Pancreas (tissue), 10 donors: Measurements from ENCODE around the gene SLC5A10. TPM values are rescaled to one million over a fixed set of nuclear protein-coding genes. Genes with fewer than 3 reads are reported as not detected.
"Not testable (repeated sequence)": the region's sequence is repeated elsewhere in the genome, so short reads cannot be mapped to it uniquely, and the experiment has no call there.

Experiments
- ATAC-seq, 4 donors: fragments of 200-7000 bp; cut with Tn5 transposase; one replicate each; pipeline versions ENCODE4 v1.8.0 to v1.9.1; 2020; ENCODE audit warnings: mild to moderate bottlenecking in 4 of 4, moderate library complexity in 4 of 4
- DNase-seq, 6 donors: peaks; one replicate each; pipeline ENCODE4 v3.0.0-alpha.2; 2020
- FAIRE-seq: peaks from 2 replicates; lab custom pipeline; 2012; peaks lifted over from hg19 to GRCh38; lab: Jason Lieb, UNC
- H3K27ac ChIP-seq, 4 donors: fragments of 200-600 bp; sonication (generic); 1 replicate in 3 of 4; 2 replicates in 1 of 4; pipeline versions ENCODE4 v1.5.0 to v1.8.0; 2020
- H3K27me3 ChIP-seq, 4 donors: fragments of 200-600 bp; one replicate each; pipeline ENCODE4 v1.8.0; 2021
- H3K36me3 ChIP-seq, 3 donors: fragments of 200-600 bp; sonication (generic) in 1 of 3; one replicate each; pipeline versions ENCODE4 v1.5.0 to v1.8.0; 2020 to 2021
- H3K4me1 ChIP-seq, 3 donors: fragments of 200-600 bp; one replicate each; pipeline ENCODE4 v1.8.0; 2021
- H3K4me3 ChIP-seq, 4 donors: fragments of 200-600 bp; sonication (generic) in 2 of 4; one replicate each; pipeline versions ENCODE4 v1.5.0 to v1.8.0; 2020 to 2021
- H3K9me3 ChIP-seq, 4 donors: fragments of 200-600 bp; one replicate each; pipeline ENCODE4 v1.8.0; 2021
- WGBS, 2 donors: extraction: QIAGEN DNeasy Blood & Tissue Kit; methylation state at CpG; one replicate each; pipeline ENCODE4 v1.1.7; 2013; 5-methylcytosine and 5-hydroxymethylcytosine counted together
- intact Hi-C, 3 donors: fragments of 100-400 bp; cut with DNase I; formaldehyde crosslinking; loops; one replicate each; pipeline versions ENCODE4 v1.11.1 to v1.14.2; 2022
- polyA plus RNA-seq, 2 donors: library from polyadenylated mRNA; stranded (reverse); fragments of 200-250 nt; gene quantifications; one replicate each; pipeline ENCODE4 v1.2.3, GENCODE V29; 2013
- total RNA-seq, 6 donors: library from RNA; stranded (reverse); fragmentation: NEBNext Ultra II Directional in 4 of 6; extraction: Animal tissue kit (Norgen Biotek cat#: 25700) in 4 of 6; gene quantifications; one replicate each; pipeline versions ENCODE4 v1.2.1 to v1.2.4, GENCODE V29; 2021 to 2023
- TF ChIP-seq, protein P1 (sequence below), 4 donors: fragments of 200-600 bp; sonication (generic) in 3 of 4; IDR thresholded peaks; one replicate each; pipeline versions ENCODE4 v1.5.0 to v1.8.0; 2021; ENCODE audit warnings: antibody characterized with exemption in 4 of 4
- donor health status: healthy with polysubstance abuse.
- donor health status: DM: no; HTN: no; CAD: no; lungs with moderate emphysema.
- donor health status: DM: no; HTN: no; CAD: no.
- donor health status: control.
- donor health status: control.
- donor health status: Bipolar disorder and iron deficiency.
- donor health status: DM: yes; HTN: yes; CAD: no.
- donor health status: DM: no; HTN: no; CAD: no.
- donor health status: DM: no; HTN: no; CAD: no.
- donor health status: DM: yes; HTN: yes; CAD: no.

Gene SLC5A10
- total and polyA plus RNA-seq, 8 donors, result 0.02 TPM; not detected in 7

DNA sequence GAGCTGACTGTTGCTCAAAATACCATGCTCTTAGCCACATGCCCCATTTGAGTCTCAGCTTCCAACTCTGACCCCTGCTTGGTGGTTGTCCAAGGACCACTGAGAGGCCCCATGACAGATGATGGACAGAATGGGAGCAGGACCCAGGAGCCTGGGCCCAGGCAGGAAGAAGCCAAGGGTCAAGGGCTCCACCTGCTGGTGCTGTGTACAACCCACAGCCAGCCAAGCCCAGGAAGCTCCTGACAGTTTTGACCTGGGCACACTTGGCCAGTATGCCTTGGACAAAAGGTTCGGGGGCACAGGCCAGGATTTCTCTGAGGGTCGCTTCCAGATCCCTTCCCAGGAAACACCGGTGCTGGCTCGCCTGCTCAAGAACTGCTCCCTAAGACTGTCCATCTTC lies 79.8 kb downstream of the SLC5A10 start:
- no CpG with 5 or more reads among the region's 4 CpGs for WGBS, 2 donors
- FAIRE-seq, H3K4me1 ChIP-seq, H3K27me3 ChIP-seq, H3K4me3 ChIP-seq, H3K9me3 ChIP-seq, intact Hi-C loops, H3K36me3 ChIP-seq, H3K27ac ChIP-seq: not testable (repeated sequence)
- DNase-seq (peak in 5 of 6 donors; percentile 45 to 80 (median 70)), ATAC-seq (peak; percentile 86 to 93 (median 90))
- TF ChIP-seq, protein P1, sequence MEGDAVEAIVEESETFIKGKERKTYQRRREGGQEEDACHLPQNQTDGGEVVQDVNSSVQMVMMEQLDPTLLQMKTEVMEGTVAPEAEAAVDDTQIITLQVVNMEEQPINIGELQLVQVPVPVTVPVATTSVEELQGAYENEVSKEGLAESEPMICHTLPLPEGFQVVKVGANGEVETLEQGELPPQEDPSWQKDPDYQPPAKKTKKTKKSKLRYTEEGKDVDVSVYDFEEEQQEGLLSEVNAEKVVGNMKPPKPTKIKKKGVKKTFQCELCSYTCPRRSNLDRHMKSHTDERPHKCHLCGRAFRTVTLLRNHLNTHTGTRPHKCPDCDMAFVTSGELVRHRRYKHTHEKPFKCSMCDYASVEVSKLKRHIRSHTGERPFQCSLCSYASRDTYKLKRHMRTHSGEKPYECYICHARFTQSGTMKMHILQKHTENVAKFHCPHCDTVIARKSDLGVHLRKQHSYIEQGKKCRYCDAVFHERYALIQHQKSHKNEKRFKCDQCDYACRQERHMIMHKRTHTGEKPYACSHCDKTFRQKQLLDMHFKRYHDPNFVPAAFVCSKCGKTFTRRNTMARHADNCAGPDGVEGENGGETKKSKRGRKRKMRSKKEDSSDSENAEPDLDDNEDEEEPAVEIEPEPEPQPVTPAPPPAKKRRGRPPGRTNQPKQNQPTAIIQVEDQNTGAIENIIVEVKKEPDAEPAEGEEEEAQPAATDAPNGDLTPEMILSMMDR (IDR thresholded peaks at IDR 0.05), result peak in 3 of 4 donors; percentile 10 to 18 (median 14)

DNA sequence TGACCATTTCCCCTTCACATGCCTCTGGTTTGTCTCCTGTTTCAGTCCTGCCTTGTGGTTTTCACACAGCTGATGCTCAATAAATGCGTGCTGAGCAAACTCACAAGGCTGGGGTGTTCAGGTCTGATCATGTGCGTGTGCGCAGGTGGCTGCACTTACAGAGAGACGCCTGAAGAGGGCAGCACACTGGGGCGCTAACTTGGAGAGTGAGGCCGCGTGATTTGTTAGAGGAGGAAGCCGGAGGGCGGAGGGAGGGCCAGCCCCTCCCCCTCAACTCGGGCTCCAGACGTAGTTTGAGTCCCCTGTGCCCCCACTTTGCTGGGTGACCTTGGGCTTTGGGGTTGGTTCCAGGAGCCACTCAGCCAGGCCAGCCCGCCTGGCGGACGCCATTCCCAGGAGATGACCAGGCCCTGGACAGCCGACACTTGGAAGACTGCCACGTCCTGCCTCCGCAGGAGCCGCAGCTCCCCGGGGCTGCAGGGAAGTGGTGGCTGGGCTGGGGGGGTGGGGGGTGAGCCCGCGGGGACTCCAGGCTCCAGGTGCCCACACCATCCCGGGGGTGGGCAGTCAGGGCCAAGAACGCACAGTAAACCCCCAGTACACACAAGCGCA lies 80.5 kb downstream of the SLC5A10 start:
- H3K36me3 ChIP-seq, intact Hi-C loops, H3K4me3 ChIP-seq, H3K27ac ChIP-seq, FAIRE-seq, DNase-seq, H3K27me3 ChIP-seq, H3K4me1 ChIP-seq, H3K9me3 ChIP-seq: not testable (repeated sequence)
- ATAC-seq, result peak; percentile 91 to 97 (median 94)
- 60% methylated on average over 1 of the region's 24 CpGs; no CpG with 5 or more reads in 1 of the 2 donors for WGBS, 2 donors

DNA sequence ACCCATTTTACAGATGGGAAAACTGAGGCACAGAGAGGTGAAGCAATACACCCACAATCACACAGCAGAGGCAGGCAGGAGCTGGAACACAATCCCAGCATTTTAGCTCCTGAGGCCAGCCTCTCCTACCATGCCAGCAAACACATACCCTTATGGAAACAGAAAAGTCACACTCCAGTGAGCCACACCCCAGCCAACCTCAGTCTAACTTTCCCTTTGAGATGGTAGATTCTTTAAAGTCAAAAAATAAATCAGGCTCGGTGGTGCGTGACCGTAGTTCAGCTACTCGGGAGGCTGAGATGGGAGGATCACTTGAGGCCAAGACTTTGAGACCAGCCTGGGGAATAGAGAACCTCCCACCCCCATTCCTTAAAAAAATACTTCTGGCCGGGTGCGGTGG lies 84.2 kb downstream of the SLC5A10 start:
- H3K4me1 ChIP-seq, intact Hi-C loops, FAIRE-seq, H3K9me3 ChIP-seq, H3K27me3 ChIP-seq, H3K4me3 ChIP-seq, ATAC-seq, H3K36me3 ChIP-seq, H3K27ac ChIP-seq, DNase-seq: not testable (repeated sequence)
- WGBS, 2 donors, result no CpG with 5 or more reads among the region's 6 CpGs

DNA sequence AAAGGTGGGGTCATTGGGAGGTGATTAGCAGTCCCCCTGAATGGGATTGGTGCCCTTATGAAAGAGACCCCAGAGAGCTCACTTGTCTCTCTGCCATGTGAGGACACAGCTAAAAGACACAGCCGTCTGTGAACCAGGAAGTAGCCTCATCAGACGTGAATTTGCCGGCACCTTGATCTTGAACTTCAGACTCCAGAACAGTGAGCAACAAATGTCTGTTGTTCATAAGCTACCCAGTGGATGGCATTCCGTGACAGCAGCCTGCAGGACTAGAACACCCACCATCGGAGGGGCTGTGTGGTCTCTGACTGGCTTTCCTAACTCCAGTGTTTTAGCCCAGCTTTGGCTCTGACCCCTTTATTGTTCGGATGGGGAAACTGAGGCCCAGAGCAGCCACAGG lies 85.6 kb downstream of the SLC5A10 start:
- H3K27me3 ChIP-seq, H3K27ac ChIP-seq, H3K4me1 ChIP-seq, FAIRE-seq, H3K4me3 ChIP-seq, intact Hi-C loops, H3K36me3 ChIP-seq, H3K9me3 ChIP-seq, DNase-seq: not testable (repeated sequence)
- ATAC-seq, result peak in 2 of 4 donors; percentile 12 to 17
- WGBS, 2 donors, result 0% methylated on average over 1 of the region's 6 CpGs; no CpG with 5 or more reads in 1 of the 2 donors

DNA sequence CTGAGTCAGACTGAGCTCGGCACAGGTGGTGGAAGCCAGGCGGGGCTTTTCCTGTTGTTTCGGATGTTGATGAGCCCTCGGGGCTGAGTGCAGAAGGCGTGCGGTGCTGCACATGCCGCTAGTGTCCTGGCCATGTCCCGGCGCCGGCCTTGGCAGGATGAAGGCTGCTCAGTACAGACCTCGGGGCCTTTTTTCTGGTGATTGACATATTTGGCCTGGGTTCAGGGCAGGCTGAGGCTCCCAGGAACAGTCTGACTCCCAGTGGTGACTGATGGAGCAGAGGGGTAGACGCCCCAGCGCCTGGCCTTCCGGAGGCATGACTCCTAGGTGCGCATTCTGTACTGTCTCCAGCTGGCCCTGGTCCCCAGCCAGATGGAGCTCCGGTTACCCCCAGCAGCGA lies 86.0 kb downstream of the SLC5A10 start:
- H3K27ac ChIP-seq, H3K4me1 ChIP-seq, intact Hi-C loops, FAIRE-seq, H3K27me3 ChIP-seq, H3K36me3 ChIP-seq, H3K9me3 ChIP-seq, DNase-seq, H3K4me3 ChIP-seq: not testable (repeated sequence)
- WGBS, 2 donors, result no CpG with 5 or more reads among the region's 17 CpGs
- peak; percentile 81 to 89 (median 86) for ATAC-seq

DNA sequence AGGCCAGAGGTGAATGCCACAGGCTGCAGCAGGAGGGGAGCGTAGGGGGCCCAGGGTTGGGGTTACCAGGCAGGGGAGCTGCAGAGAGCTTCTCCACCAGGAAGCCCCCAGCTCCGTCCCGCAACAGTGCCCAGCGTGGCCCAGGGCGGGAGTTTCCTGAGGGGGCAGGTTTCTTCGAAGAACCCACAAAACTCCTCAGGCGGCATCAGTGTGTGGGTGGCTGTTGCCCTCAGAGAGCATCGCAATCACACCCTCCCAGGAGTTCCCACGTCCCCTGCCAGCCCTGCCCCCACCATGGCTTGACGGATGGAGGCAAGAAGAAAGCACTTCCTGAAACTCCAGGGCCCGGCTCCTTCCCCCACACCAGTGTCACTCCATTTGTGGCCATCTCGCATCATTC lies 86.8 kb downstream of the SLC5A10 start:
- H3K4me1 ChIP-seq, DNase-seq, H3K27ac ChIP-seq, H3K36me3 ChIP-seq, H3K4me3 ChIP-seq, intact Hi-C loops, H3K27me3 ChIP-seq, FAIRE-seq, H3K9me3 ChIP-seq: not testable (repeated sequence)
- no CpG with 5 or more reads among the region's 12 CpGs for WGBS, 2 donors
- peak; percentile 29 to 44 (median 36) for ATAC-seq

DNA sequence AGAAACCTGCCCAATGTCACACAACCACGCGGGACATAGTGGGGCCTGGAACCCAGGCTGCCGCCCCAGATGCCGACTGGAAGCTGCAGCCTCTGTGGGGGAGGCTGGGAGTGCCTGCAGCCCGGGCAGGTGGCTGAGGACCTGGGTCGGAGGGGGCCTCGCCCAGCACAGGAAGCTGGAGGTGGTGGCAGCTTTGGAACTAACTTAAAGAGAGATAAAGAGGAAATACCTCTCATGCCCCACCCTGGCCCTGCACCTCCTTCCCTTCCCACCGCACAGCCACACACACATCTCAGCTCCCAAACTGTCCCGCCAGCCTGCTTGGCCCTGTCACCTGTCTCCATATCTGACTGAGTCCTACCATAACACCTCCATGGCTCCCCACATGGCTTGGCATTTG lies 88.4 kb downstream of the SLC5A10 start:
- H3K4me3 ChIP-seq, FAIRE-seq, intact Hi-C loops, H3K9me3 ChIP-seq, H3K27ac ChIP-seq, DNase-seq, H3K27me3 ChIP-seq, H3K36me3 ChIP-seq, H3K4me1 ChIP-seq, ATAC-seq: not testable (repeated sequence)
- WGBS, 2 donors, result no CpG with 5 or more reads among the region's 9 CpGs

DNA sequence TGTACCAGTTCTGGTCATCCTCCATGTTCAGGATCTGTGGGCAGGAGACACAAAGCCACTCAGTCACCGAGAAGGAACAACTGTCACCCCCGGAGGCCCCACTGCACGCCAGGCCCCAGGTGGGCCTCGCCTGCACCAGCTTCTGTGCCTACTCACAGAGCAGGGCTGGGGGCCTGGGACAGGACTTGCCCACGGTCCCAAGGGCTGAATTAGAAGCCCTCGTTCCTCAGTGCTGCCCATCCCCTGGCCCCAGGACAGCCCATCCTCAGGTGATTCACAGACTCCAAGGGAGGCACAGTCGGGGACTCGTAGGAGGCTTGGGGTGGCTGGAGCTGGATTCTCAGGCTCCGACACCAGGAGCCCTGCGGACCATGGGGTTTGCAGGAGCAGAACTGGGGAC lies 89.9 kb downstream of the SLC5A10 start:
- WGBS, 2 donors, result 83 to 88% methylated on average over 2 to 4 of the region's 10 CpGs
- FAIRE-seq, H3K27ac ChIP-seq, H3K4me3 ChIP-seq, H3K27me3 ChIP-seq, H3K4me1 ChIP-seq, intact Hi-C loops, ATAC-seq, H3K9me3 ChIP-seq, H3K36me3 ChIP-seq: not testable (repeated sequence)
- peak in 1 of 6 donors; percentile 20 for DNase-seq

DNA sequence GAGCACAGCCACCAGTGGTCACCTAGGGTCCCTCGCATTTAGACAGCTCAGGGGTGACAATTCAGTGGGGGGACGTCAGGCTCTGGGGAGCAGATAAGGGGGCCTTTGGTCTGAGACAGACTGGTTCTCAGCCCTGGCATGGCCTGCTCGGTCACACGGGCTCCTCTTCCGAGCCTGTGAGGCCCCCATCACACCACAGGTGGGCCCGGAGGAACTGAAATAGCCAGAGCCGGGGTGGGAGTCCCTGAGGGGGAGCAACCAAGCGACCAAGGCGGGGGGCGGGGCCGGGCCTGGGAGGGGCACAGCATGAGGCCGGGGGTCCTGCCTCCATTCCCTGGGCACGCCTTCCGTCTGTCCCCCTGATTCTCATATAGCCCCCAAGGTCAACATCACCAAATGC lies 90.4 kb downstream of the SLC5A10 start:
- FAIRE-seq, ATAC-seq: not testable (repeated sequence)

DNA sequence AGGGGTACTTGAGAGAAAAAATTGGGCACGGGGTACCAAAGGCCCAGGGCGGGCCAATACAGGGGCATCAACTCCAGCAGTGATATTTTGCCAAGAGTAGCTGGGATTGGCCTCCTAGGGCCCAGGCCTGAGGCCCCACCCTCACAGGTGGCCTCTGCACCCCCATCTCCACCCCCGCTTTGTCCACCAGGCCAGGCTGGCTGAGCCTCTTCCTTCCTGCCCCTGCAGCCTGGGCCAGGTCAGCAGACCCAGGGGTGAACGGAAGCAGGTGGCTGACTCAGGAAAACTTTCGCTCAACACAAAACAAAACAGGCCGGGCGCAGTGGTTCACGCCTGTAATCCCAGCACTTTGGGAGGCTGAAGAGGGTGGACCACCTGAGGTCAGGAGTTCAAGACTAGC lies 91.1 kb downstream of the SLC5A10 start:
- no CpG with 5 or more reads among the region's 8 CpGs for WGBS, 2 donors
- H3K36me3 ChIP-seq, H3K4me3 ChIP-seq, ATAC-seq, intact Hi-C loops, H3K27me3 ChIP-seq, H3K27ac ChIP-seq, FAIRE-seq, H3K9me3 ChIP-seq, H3K4me1 ChIP-seq, DNase-seq: not testable (repeated sequence)

More for the DNA sequence above, 90.4 kb downstream of the SLC5A10 start:
- intact Hi-C loops, H3K27me3 ChIP-seq, H3K4me3 ChIP-seq, H3K36me3 ChIP-seq, H3K9me3 ChIP-seq, DNase-seq, H3K27ac ChIP-seq, H3K4me1 ChIP-seq: not testable (repeated sequence)
- WGBS, 2 donors, result no CpG with 5 or more reads among the region's 14 CpGs

DNA sequence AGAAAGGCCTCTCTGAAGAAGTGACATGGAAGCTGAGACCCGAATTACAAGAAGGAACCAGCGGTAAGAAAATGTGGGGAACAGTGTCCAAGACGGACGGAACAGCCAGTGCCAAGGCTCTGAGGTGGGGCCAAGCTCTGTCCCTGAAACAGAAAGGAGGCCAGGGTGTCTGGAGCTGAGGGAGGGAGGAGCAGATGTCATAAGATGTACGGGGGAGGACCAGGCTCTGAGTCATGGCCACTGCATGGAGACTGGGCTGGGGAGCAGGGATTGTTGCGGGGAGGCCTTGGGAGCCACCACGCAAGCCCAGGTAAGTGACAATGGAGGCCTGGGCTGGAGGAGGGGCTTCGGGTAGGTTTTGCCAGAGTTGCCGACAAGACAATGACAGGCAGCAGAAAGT lies 92.7 kb downstream of the SLC5A10 start:
- H3K27ac ChIP-seq, H3K36me3 ChIP-seq, intact Hi-C loops, H3K4me3 ChIP-seq, H3K27me3 ChIP-seq, H3K9me3 ChIP-seq, FAIRE-seq, H3K4me1 ChIP-seq, DNase-seq: not testable (repeated sequence)
- peak in 1 of 4 donors; percentile 17 for ATAC-seq
- WGBS, 2 donors, result no CpG with 5 or more reads among the region's 9 CpGs
